ENCODE data around the gene TNFRSF19.
"Not testable (repeated sequence)": the region's sequence is repeated elsewhere in the genome, so short reads cannot be mapped to it uniquely, and the experiment has no call there.

The TNFRSF19 gene, protein sequence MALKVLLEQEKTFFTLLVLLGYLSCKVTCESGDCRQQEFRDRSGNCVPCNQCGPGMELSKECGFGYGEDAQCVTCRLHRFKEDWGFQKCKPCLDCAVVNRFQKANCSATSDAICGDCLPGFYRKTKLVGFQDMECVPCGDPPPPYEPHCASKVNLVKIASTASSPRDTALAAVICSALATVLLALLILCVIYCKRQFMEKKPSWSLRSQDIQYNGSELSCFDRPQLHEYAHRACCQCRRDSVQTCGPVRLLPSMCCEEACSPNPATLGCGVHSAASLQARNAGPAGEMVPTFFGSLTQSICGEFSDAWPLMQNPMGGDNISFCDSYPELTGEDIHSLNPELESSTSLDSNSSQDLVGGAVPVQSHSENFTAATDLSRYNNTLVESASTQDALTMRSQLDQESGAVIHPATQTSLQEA

DNA sequence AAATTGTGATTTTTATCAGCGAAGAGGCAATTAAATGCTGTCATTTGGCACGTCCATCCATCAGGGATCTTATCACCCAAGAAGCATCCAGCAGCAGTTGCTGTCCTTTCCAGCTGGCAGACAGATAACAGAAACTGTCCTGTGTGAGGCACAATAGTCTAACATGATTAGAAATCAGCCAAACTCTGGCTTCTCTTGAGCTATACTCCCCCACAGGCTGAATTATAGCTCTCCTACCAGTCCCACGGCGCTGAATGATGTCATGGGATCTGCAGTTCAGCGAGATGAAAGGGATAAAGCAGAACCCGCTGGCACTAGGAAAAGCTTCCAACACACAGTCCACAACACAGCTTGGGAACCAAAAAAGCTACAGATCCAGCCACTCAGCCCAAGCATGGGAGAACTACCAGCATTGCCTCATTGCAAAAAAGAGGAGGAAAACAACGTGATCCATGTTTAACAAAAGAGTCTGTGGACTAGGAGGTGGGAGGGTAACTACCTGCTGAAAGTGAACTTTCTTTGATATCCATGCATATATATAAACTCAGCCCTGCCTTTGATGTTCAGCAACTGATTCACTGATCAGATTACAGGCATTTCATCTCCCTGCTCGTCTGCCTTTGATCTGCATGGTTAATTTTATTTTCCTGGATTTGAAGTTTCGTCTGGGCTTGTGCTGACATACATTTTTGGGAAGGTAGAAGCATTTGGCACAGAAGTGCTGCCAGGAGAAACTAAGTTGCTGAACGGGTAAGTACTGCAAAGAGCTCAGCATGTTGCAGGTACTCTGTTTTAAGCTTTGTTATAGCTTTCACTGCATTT lies at the start of gene TNFRSF19:
TSS of gene TNFRSF19 (plus strand) at position 314 of the 822 bp plus-strand sequence. CDS start 19,772 bp downstream, outside the sequence.
- Histone ChIP-seq H3K4me1 (ENCODE audit: control insufficient read depth, insufficient read depth, low read length, unreplicated experiment) (peaks cover 9% of the 10 kb centered on the region), H2AFZ (ENCODE audit: low read length, unreplicated experiment) (no peak within 1 kb of the TSS), H3K27ac (ENCODE audit: low read depth, low read length) (no peak within 1 kb of the TSS), H3K36me3 (ENCODE audit: insufficient read depth, low read length) (no peaks in the 10 kb centered on the region), H3K27me3 (ENCODE audit: insufficient read depth, low read length) (no peaks in the 10 kb centered on the region), H3K79me2 (ENCODE audit: control insufficient read depth, insufficient read depth, low read length, unreplicated experiment) (no peaks in the 10 kb centered on the region), H3K4me3 (ENCODE audit: low read depth, low read length) (peak within 1 kb of the TSS; percentile 9; the same call in 1 of the 2 replicates)

DNA sequence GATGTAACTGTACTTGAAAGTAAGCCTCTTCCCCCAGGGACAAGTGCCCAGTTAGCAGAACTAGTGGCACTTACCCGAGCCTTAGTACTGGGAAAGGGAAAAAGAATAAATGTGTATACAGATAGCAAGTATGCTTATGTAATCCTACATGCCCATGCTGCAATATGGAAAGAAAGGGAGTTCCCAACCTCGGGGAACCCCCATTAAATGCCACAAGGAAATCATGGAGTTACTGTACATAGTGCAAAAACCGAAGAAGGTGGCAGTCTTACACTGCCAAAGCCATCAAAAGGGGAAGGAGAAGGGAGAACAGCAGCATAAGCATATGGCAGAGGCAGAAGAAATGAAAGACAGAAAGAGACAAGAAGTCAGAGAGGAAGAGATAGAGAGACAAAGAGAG lies 40.3 kb upstream of the TNFRSF19 start:
- not testable (repeated sequence) for H3K27me3 ChIP-seq (ENCODE audit: insufficient read depth, low read length); H2AFZ ChIP-seq (ENCODE audit: low read length, unreplicated experiment); H3K4me3 ChIP-seq (ENCODE audit: low read depth, low read length); H3K27ac ChIP-seq (ENCODE audit: low read depth, low read length); H3K79me2 ChIP-seq (ENCODE audit: control insufficient read depth, insufficient read depth, low read length, unreplicated experiment); H3K4me1 ChIP-seq (ENCODE audit: control insufficient read depth, insufficient read depth, low read length, unreplicated experiment); H3K36me3 ChIP-seq (ENCODE audit: insufficient read depth, low read length)

DNA sequence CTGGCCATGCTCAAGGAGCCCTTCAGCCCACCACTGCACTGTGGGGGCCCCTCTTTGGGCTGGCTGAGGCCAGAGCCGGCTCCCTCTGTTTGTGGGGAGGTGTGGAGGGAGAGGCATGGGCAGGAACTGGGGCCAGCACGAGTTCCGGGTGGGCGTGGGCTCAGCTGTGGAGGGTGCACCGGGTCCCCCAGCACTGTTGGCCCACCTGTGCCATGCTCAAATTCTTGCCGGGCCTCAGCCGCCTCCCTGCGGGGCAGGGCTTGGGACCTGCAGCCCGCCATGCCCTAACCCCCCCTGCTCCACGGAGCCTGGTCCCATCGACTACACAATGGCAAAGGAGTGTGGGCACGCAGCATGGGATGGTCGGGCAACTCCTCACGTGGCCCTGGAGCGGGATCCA lies 38.8 kb upstream of the TNFRSF19 start:
- Histone ChIP-seq H3K4me3 (ENCODE audit: low read depth, low read length) (no peak overlapping the region), H3K4me1 (ENCODE audit: control insufficient read depth, insufficient read depth, low read length, unreplicated experiment) (no peaks in the 10 kb centered on the region), H3K36me3 (ENCODE audit: insufficient read depth, low read length) (no peaks in the 10 kb centered on the region), H3K27me3 (ENCODE audit: insufficient read depth, low read length) (no peaks in the 10 kb centered on the region), H2AFZ (ENCODE audit: low read length, unreplicated experiment) (no peak overlapping the region), H3K79me2 (ENCODE audit: control insufficient read depth, insufficient read depth, low read length, unreplicated experiment) (no peaks in the 10 kb centered on the region), H3K27ac (ENCODE audit: low read depth, low read length) (no peak overlapping the region)

DNA sequence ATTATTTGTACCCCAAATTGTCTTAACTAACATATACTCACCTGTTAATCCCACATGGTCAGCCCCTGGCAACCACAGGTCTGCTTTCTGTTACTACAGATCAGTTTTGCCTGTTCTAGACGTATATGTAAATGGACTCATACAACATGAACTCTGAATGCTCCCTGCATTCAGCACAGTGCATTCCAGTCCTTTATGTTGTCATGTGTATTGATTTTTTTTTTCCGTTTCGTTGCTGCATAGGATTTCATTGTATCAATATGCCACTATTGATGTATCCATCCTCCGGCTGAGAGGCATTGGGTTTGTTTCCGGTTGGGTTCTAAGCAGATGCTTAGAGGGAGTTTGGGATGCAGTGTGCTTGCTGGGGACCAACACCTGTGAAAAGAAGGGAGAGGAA lies 36.1 kb upstream of the TNFRSF19 start:
- Histone ChIP-seq H3K4me3 (ENCODE audit: low read depth, low read length) (no peak overlapping the region), H3K27me3 (ENCODE audit: insufficient read depth, low read length) (no peaks in the 10 kb centered on the region), H3K79me2 (ENCODE audit: control insufficient read depth, insufficient read depth, low read length, unreplicated experiment) (no peaks in the 10 kb centered on the region), H2AFZ (ENCODE audit: low read length, unreplicated experiment) (no peak overlapping the region), H3K4me1 (ENCODE audit: control insufficient read depth, insufficient read depth, low read length, unreplicated experiment) (no peaks in the 10 kb centered on the region), H3K27ac (ENCODE audit: low read depth, low read length) (no peak overlapping the region), H3K36me3 (ENCODE audit: insufficient read depth, low read length) (no peaks in the 10 kb centered on the region)

DNA sequence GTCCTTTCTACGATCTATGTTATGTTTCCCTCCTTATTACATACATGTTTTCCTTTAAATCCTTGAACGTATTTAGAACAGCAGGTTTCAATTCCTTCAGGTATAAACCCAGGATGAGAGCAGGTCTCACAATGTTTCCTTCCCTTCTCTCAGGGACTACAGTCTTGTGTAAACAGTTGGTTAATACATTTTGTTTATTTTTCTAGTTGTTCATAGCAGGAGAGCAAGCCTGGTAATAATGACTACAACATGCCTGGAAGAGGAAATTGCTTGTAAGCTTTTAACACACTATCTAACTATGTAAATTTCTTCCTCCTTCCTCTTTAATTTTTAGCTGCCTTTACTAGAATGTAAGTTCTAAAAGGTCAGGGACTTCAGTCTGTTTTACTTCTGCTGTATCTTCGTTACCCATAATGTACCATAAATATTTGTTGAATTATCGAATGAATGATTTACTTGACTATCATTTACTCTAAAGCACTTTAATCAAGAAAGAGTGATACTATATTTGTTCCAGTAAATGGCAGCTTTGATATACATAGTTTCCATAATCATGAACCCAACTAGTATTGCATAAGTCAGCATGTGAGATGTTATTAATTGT lies 28.9 kb upstream of the TNFRSF19 start:
- Histone ChIP-seq H3K4me3 (ENCODE audit: low read depth, low read length) (no peak overlapping the region), H3K27ac (ENCODE audit: low read depth, low read length) (no peak overlapping the region), H2AFZ (ENCODE audit: low read length, unreplicated experiment) (no peak overlapping the region), H3K27me3 (ENCODE audit: insufficient read depth, low read length) (no peaks in the 10 kb centered on the region), H3K79me2 (ENCODE audit: control insufficient read depth, insufficient read depth, low read length, unreplicated experiment) (no peaks in the 10 kb centered on the region), H3K4me1 (ENCODE audit: control insufficient read depth, insufficient read depth, low read length, unreplicated experiment) (no peaks in the 10 kb centered on the region), H3K36me3 (ENCODE audit: insufficient read depth, low read length) (no peaks in the 10 kb centered on the region)

DNA sequence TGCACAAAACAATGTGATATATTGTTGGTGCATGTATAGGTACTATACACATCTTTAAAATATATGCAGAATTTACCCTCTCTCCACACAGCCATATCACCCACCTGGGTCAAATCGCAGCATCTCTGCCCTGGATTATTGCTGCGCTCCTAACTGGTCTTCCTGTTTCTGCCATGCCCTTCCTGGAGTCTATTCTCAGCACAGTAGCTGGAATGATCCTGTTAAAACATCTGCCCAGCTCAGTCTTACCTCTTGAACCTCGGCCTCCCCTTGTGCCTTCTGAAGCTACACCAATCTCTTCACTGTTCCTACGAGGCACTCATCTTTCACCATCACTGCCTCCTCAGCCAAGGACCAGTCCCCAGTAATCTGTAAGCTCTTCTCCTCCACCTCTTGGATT lies 25.5 kb upstream of the TNFRSF19 start:
- no peak overlapping the region for H2AFZ ChIP-seq (ENCODE audit: low read length, unreplicated experiment)
- no peaks in the 10 kb centered on the region for H3K27me3 ChIP-seq (ENCODE audit: insufficient read depth, low read length)
- H3K36me3 ChIP-seq (ENCODE audit: insufficient read depth, low read length): no peaks in the 10 kb centered on the region
- H3K4me3 ChIP-seq (ENCODE audit: low read depth, low read length): no peak overlapping the region
- no peaks in the 10 kb centered on the region for H3K4me1 ChIP-seq (ENCODE audit: control insufficient read depth, insufficient read depth, low read length, unreplicated experiment)
- no peak overlapping the region for H3K27ac ChIP-seq (ENCODE audit: low read depth, low read length)
- H3K79me2 ChIP-seq (ENCODE audit: control insufficient read depth, insufficient read depth, low read length, unreplicated experiment): no peaks in the 10 kb centered on the region

DNA sequence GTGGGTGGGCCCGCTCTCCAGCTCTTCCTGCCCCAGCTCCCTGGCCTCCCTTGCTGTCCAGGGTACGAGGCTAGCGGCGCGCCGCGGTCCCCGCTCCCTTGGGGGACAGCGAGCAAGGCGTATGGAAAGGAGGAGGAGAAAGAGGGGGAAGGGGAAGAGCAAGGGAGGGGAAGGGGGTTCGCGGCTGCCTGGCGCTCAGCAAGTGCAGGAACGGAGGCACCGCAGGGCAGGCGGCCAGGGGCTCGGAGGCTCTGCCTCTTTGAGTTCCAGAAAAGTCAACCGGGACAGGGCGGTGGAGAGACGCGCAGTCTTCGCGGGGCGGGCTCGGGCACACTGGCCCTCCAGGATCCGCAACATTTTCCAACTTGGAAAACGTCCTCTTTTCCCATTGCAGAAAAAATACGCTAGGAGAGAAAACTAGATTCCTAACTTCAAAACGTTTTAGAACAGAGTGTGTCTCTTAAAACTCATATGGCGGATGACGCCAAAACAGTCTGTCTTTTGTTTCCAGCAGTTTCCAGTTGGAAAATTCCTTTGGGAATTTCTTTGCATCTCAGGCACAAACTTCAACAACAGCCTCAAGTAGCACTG lies 23.1 kb upstream of the TNFRSF19 start:
- Histone ChIP-seq H3K4me1 (ENCODE audit: control insufficient read depth, insufficient read depth, low read length, unreplicated experiment) (no peaks in the 10 kb centered on the region), H3K27ac (ENCODE audit: low read depth, low read length) (no peak overlapping the region), H2AFZ (ENCODE audit: low read length, unreplicated experiment) (peak overlapping the region; percentile 90), H3K27me3 (ENCODE audit: insufficient read depth, low read length) (no peaks in the 10 kb centered on the region), H3K36me3 (ENCODE audit: insufficient read depth, low read length) (no peaks in the 10 kb centered on the region), H3K4me3 (ENCODE audit: low read depth, low read length) (peak overlapping the region; percentile 78), H3K79me2 (ENCODE audit: control insufficient read depth, insufficient read depth, low read length, unreplicated experiment) (no peaks in the 10 kb centered on the region)

DNA sequence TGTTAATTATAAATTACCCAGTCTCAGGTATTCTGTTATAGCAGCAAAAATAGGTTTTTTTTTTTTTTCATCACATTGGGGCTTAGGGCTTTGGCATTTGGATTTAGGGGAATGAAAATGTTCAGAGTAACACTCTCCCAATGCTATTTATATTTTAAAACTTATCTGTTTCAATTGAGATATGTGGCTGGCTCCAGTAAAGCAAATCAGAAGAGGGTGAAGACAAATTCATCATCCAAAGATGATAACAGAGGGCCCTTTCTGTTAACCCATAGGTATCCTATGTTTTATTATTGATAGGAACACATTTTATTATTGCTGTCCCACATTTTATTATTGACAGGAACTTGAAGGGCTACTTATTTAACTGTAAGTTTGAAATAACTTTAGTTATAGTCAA lies 20.5 kb upstream of the TNFRSF19 start:
- Histone ChIP-seq H3K36me3 (ENCODE audit: insufficient read depth, low read length) (no peaks in the 10 kb centered on the region), H3K27me3 (ENCODE audit: insufficient read depth, low read length) (no peaks in the 10 kb centered on the region), H3K4me1 (ENCODE audit: control insufficient read depth, insufficient read depth, low read length, unreplicated experiment) (peaks cover 5% of the 10 kb centered on the region), H3K79me2 (ENCODE audit: control insufficient read depth, insufficient read depth, low read length, unreplicated experiment) (no peaks in the 10 kb centered on the region), H3K27ac (ENCODE audit: low read depth, low read length) (no peak overlapping the region), H2AFZ (ENCODE audit: low read length, unreplicated experiment) (no peak overlapping the region), H3K4me3 (ENCODE audit: low read depth, low read length) (no peak overlapping the region)

DNA sequence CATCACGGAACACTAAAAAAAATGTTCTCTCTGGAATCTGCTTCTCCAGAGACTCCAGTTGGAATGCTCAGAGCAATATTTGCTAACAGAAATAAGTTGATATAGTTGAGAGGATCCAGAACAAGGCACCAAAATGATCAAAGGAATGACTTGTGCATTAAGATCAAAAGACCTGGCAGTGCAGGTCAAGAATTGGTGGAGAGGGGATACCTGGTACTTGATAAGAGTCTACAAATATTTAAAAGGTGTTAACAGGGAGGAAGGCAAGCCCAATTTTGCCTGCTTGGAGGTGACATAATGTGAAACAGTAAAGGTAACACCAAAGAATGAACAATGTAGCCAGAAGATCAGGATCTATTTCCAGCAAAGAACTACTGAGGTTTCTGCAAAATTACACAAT lies 20.0 kb upstream of the TNFRSF19 start:
- no peak overlapping the region for H2AFZ ChIP-seq (ENCODE audit: low read length, unreplicated experiment)
- H3K36me3 ChIP-seq (ENCODE audit: insufficient read depth, low read length): no peaks in the 10 kb centered on the region
- H3K4me1 ChIP-seq (ENCODE audit: control insufficient read depth, insufficient read depth, low read length, unreplicated experiment): peaks cover 5% of the 10 kb centered on the region
- H3K27me3 ChIP-seq (ENCODE audit: insufficient read depth, low read length): no peaks in the 10 kb centered on the region
- H3K27ac ChIP-seq (ENCODE audit: low read depth, low read length): no peak overlapping the region
- no peaks in the 10 kb centered on the region for H3K79me2 ChIP-seq (ENCODE audit: control insufficient read depth, insufficient read depth, low read length, unreplicated experiment)
- H3K4me3 ChIP-seq (ENCODE audit: low read depth, low read length): no peak overlapping the region

DNA sequence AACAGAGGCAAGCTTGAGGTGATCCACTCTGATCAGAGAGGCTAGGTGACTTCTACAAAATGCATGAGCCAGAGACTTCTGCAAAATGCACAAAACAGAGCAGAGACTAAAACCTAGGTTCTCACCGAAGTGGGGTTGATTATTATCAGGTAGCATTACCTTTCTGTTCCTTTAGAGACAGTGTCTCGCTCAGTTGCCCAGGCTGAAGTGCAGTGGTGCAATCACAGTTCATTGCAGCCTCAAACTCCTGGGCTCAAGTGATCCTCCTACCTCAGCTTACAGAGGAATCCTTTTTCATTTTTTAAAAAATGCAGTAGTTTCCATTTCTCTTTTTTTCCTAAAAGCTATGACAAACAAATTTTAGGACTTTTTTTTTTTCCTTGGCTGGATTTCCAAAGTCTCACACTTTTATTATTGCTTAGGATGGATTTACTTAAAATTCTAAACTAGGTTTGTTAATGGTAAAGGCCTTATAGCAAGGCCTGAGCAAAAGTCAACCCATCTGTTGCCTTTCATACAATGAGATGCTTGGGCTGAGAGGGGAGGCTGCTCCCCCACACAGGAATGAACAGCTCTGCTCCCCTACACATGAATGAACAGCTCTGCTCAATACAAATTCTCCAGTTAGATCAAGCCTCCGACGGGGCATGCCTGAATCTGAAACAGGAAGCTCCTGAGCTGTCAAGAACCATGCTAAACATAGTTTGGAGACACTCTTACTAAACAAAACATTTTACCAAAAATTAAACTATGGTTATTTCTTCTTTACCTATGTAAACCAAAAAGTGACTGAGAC lies 18.8 kb upstream of the TNFRSF19 start:
- Histone ChIP-seq H3K79me2 (ENCODE audit: control insufficient read depth, insufficient read depth, low read length, unreplicated experiment) (no peaks in the 10 kb centered on the region), H3K4me1 (ENCODE audit: control insufficient read depth, insufficient read depth, low read length, unreplicated experiment) (peaks cover 5% of the 10 kb centered on the region), H3K27ac (ENCODE audit: low read depth, low read length) (no peak overlapping the region), H2AFZ (ENCODE audit: low read length, unreplicated experiment) (no peak overlapping the region), H3K36me3 (ENCODE audit: insufficient read depth, low read length) (no peaks in the 10 kb centered on the region), H3K27me3 (ENCODE audit: insufficient read depth, low read length) (no peaks in the 10 kb centered on the region), H3K4me3 (ENCODE audit: low read depth, low read length) (no peak overlapping the region)
